Body of pancreas (tissue), 4 donors: ENCODE results near the gene GALM.

Experiments used
- CTCF ChIP-seq, 7 experiments: fragments of 450-650 bp in 4 of 7; fragments of 200-600 bp in 3 of 7; sonication (generic) in 3 of 7; IDR thresholded peaks; one replicate each; pipeline ENCODE4 v1.5.1; 2016 to 2019; ENCODE audit warnings: antibody characterized with exemption in 7 of 7
- POLR2A ChIP-seq, 3 donors: fragments of 450-650 bp; IDR thresholded peaks; one replicate each; pipeline ENCODE4 v1.6.1; 2016; ENCODE audit warnings: antibody characterized with exemption in 3 of 3, mild to moderate bottlenecking in 2 of 3

DNA sequence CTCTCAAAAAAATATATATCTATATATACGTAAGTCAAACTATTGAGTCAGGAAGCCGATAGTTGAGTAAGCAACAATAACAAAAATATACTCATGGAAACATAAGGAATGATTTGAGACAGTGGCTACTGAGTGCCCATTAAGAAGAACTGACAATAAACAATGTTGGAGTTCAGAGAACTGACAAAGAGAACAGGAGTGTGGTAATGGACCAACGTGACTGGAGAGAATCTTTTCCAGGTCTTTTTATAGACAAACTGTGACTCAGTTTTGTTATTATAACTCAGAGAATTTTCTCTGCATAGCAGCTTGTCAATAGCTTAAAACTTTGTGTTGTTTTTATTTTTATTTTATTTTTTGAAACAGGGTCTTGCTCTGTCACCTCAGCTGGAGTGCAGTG lies 4.6 kb upstream of the GALM start:
- TF ChIP-seq CTCF (IDR thresholded peaks at IDR 0.05) (no peak), POLR2A (IDR thresholded peaks at IDR 0.05) (no peak)
